ENCODE results near the gene ERC2.

Gene ERC2

GRCh38 chr3:55965776-55966175 lies 502.5 kb downstream of the ERC2 start:
- no peak for DNase-seq (ENCODE audit: insufficient read length)
- no peak for TF ChIP-seq POLR2A (IDR thresholded peaks at IDR 0.05; ENCODE audit: low read depth, low read length)
- TF ChIP-seq TAF1 (IDR thresholded peaks at IDR 0.05; ENCODE audit: borderline replicate concordance, low read depth, low read length): no peak
- TF ChIP-seq POLR2AphosphoS5 (IDR thresholded peaks at IDR 0.05; ENCODE audit: low read depth, low read length): no peak
- no peak for FAIRE-seq

- DNase-seq (ENCODE audit: insufficient read length): no peak
- TF ChIP-seq POLR2AphosphoS5 (IDR thresholded peaks at IDR 0.05; ENCODE audit: low read depth, low read length) (no peak), POLR2A (IDR thresholded peaks at IDR 0.05; ENCODE audit: low read depth, low read length) (no peak), TAF1 (IDR thresholded peaks at IDR 0.05; ENCODE audit: borderline replicate concordance, low read depth, low read length) (no peak)
- FAIRE-seq: no peak
These were observed 503.7 kb downstream of the ERC2 start for GRCh38 chr3:55964491-55964985.

DNA sequence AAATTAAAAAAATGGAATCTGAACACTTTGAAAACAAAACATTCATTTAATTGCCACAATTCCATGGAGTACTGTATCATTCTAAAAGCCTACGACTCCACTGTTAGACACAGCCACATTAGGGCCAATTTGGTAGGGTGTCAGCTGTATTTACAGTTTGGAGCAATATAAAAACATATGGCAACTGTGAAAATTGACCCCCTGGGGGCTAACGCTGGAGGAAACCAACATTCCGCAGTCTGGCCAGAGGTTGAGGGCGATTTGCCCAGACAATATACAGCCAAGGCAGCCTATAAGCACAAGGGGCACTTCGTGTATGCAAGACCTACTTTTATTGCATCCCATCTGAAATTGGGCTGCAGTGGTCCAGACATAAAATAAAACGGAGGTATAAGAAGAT lies 504.7 kb downstream of the ERC2 start:
- TF ChIP-seq TAF1 (IDR thresholded peaks at IDR 0.05; ENCODE audit: borderline replicate concordance, low read depth, low read length) (no peak), POLR2A (IDR thresholded peaks at IDR 0.05; ENCODE audit: low read depth, low read length) (no peak), POLR2AphosphoS5 (IDR thresholded peaks at IDR 0.05; ENCODE audit: low read depth, low read length) (no peak)
- FAIRE-seq (no peak), DNase-seq (ENCODE audit: insufficient read length) (no peak)

GRCh38 chr3:55959471-55960080 lies 508.7 kb downstream of the ERC2 start:
- no peak for FAIRE-seq
- TF ChIP-seq TAF1 (IDR thresholded peaks at IDR 0.05; ENCODE audit: borderline replicate concordance, low read depth, low read length) (no peak), POLR2AphosphoS5 (IDR thresholded peaks at IDR 0.05; ENCODE audit: low read depth, low read length) (no peak), POLR2A (IDR thresholded peaks at IDR 0.05; ENCODE audit: low read depth, low read length) (no peak)

DNA sequence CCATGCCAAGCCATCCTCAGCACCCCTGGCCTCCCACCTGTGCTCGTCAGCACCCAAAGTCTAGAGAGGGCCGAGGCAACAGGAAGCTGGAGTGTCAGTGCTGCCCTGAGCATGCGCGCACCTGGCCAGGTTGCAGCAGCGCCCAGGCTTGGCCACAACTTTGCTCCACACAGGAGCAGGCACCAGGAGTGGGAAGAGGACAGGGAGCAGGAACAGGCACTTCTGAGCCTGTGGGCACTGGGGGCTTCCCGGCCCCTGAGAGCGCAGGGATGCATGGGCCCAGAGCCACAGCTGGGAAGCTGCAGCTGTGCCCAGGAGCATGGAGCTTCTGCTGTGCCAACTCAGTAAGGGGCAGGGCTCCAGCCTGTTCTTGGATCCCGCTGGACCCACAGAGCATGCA lies 509.7 kb downstream of the ERC2 start:
- DNase-seq (ENCODE audit: insufficient read length) (no peak), FAIRE-seq (no peak)
- TF ChIP-seq POLR2A (IDR thresholded peaks at IDR 0.05; ENCODE audit: low read depth, low read length) (no peak), POLR2AphosphoS5 (IDR thresholded peaks at IDR 0.05; ENCODE audit: low read depth, low read length) (no peak), TAF1 (IDR thresholded peaks at IDR 0.05; ENCODE audit: borderline replicate concordance, low read depth, low read length) (no peak)

More at GRCh38 chr3:55959471-55960080, 508.7 kb downstream of the ERC2 start:
- DNase-seq (ENCODE audit: insufficient read length): no peak

DNA sequence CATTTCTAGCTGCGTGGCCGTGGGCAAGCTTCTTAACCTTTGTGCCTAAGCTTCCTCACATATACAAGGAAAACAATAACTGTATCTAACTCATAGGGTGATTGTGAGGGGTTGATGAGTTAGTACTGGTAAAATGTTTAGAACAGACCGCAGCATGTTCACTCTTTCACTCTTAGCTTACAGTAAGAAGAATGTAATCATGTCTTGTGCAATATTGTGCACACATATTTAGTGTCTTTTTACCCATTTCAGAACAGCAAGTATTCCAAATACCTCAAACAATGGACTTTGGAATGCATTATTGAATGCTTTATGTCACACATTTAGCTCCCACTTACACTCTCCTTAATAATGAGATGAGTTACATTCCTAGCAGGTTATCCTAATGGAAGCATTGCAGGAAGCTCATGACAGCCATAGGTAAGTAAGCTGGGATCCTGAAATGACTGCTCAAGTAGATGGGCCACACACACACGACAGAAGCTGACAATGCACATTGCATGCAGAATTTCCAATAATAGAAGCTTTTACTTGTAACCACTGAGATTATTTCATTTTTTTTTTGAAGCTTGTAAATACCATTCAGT lies 512.3 kb downstream of the ERC2 start:
- DNase-seq (ENCODE audit: insufficient read length) (no peak), FAIRE-seq (no peak)
- TF ChIP-seq TAF1 (IDR thresholded peaks at IDR 0.05; ENCODE audit: borderline replicate concordance, low read depth, low read length): no peak
- no peak for TF ChIP-seq POLR2AphosphoS5 (IDR thresholded peaks at IDR 0.05; ENCODE audit: low read depth, low read length)
- TF ChIP-seq POLR2A (IDR thresholded peaks at IDR 0.05; ENCODE audit: low read depth, low read length): no peak

DNA sequence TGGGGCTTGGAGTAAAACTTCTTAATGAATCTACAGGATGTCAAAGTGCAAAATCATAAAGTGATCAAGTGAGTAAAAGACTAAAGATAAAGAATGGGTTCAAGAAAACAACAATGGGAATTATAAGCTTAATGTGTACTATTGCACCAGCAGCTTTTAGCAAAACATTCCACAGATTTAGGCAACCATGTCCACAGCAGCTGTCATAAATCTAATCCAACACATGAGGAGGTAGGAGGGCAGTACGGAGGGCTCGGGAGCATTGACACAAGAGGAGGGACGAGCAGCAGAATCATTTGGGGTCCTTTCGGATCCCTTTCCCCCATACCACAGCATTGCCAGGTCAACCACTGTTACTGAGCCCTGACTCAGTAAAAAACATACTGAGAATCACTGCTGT lies 516.9 kb downstream of the ERC2 start:
- no peak for FAIRE-seq
- TF ChIP-seq POLR2A (IDR thresholded peaks at IDR 0.05; ENCODE audit: low read depth, low read length) (no peak), POLR2AphosphoS5 (IDR thresholded peaks at IDR 0.05; ENCODE audit: low read depth, low read length) (no peak), TAF1 (IDR thresholded peaks at IDR 0.05; ENCODE audit: borderline replicate concordance, low read depth, low read length) (no peak)
- no peak for DNase-seq (ENCODE audit: insufficient read length)

DNA sequence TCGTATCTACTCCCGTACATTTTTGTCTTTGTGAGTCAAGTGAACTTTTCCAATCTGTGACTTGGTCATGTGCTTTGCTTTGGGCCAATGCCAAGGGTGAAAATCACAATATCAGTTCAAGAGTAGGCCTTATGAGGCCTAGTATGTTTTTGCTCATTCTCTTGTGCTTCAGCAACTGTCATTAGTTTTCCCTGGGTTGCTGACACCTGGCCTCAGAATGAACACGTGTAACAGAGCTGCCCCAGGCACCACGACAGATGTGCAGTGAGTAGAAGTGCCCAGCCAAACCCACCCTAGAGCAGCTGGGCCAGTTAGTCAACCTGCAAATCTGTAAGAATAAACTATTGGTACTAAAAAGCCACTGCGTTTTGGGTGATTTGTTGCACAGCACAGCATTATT lies 520.9 kb downstream of the ERC2 start:
- TF ChIP-seq POLR2A (IDR thresholded peaks at IDR 0.05; ENCODE audit: low read depth, low read length): no peak
- TF ChIP-seq POLR2AphosphoS5 (IDR thresholded peaks at IDR 0.05; ENCODE audit: low read depth, low read length): no peak
- no peak for TF ChIP-seq TAF1 (IDR thresholded peaks at IDR 0.05; ENCODE audit: borderline replicate concordance, low read depth, low read length)
- FAIRE-seq (no peak), DNase-seq (ENCODE audit: insufficient read length) (no peak)

- FAIRE-seq: no peak
- DNase-seq (ENCODE audit: insufficient read length): no peak
- TF ChIP-seq POLR2AphosphoS5 (IDR thresholded peaks at IDR 0.05; ENCODE audit: low read depth, low read length): no peak
- TF ChIP-seq POLR2A (IDR thresholded peaks at IDR 0.05; ENCODE audit: low read depth, low read length): no peak
- no peak for TF ChIP-seq TAF1 (IDR thresholded peaks at IDR 0.05; ENCODE audit: borderline replicate concordance, low read depth, low read length)
These were observed 521.6 kb downstream of the ERC2 start for GRCh38 chr3:55946574-55947160.

GRCh38 chr3:55942868-55943267 lies 525.4 kb downstream of the ERC2 start:
- no peak for DNase-seq (ENCODE audit: insufficient read length)
- FAIRE-seq: no peak
- TF ChIP-seq POLR2AphosphoS5 (IDR thresholded peaks at IDR 0.05; ENCODE audit: low read depth, low read length): no peak
- no peak for TF ChIP-seq POLR2A (IDR thresholded peaks at IDR 0.05; ENCODE audit: low read depth, low read length)
- no peak for TF ChIP-seq TAF1 (IDR thresholded peaks at IDR 0.05; ENCODE audit: borderline replicate concordance, low read depth, low read length)

DNA sequence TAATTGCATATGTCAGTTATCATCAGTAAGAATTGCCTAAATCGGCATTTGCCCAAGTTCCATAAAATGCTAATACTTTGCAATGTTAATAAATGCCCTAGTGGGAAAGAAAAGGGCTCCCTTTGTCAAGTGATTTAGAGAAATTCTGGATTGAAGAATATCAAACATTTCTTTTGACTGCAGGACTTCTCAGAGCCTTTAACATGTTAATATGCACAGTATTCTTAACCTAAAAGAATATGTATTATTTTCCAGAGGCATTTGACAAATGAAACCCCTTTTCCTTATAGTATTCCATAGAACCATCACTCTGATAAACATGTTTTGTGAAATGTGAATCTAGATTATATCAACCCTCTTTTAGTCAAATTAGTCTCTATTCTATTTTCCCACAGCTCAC lies 529.0 kb downstream of the ERC2 start:
- DNase-seq (ENCODE audit: insufficient read length): no peak
- no peak for FAIRE-seq
- TF ChIP-seq TAF1 (IDR thresholded peaks at IDR 0.05; ENCODE audit: borderline replicate concordance, low read depth, low read length) (no peak), POLR2A (IDR thresholded peaks at IDR 0.05; ENCODE audit: low read depth, low read length) (no peak), POLR2AphosphoS5 (IDR thresholded peaks at IDR 0.05; ENCODE audit: low read depth, low read length) (no peak)

DNA sequence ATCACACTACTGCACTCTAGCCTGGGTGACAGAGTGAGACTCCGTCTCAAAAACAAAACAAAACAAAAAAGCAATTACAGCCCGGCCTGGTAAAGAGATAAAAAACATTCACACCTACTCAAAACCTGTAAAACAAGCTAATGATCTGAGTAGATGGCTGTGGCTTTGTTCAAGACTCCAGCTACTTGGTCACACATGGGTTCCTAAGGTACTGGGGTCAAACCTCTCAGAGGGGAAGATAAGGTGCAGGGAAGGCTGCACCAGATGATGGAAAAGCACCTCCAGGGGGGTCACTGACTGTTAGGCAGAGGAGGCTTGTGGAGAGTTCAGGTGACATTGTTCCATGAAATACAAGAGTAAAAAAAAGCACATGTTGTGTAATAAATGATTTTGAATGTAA lies 531.0 kb downstream of the ERC2 start:
- FAIRE-seq: no peak
- no peak for TF ChIP-seq TAF1 (IDR thresholded peaks at IDR 0.05; ENCODE audit: borderline replicate concordance, low read depth, low read length)
- no peak for TF ChIP-seq POLR2A (IDR thresholded peaks at IDR 0.05; ENCODE audit: low read depth, low read length)
- TF ChIP-seq POLR2AphosphoS5 (IDR thresholded peaks at IDR 0.05; ENCODE audit: low read depth, low read length): no peak
- no peak for DNase-seq (ENCODE audit: insufficient read length)

Measured in GM12892 (cell line).